COLO668 (cell line): ENCODE measurements around the gene EIF4G2.
"Not testable (repeated sequence)": the region's sequence is repeated elsewhere in the genome, so short reads cannot be mapped to it uniquely, and the experiment has no call there.

Source experiments
- DNase-seq: peaks from one replicate; lab custom pipeline; 2025; ENCODE audit not compliant: unreplicated experiment; lab: John Stamatoyannopoulos, UW

EIF4G2 gene

GRCh38 chr11:10808553-10809372, at the start of gene EIF4G2:
Gene EIF4G2 (minus strand): TSS chr11:10808926.
- DNase-seq, result peak; percentile 98

- peak; percentile 99 for DNase-seq
Measured at GRCh38 chr11:10857709-10858438, 49.1 kb upstream of the EIF4G2 start, which contains the start of gene ZBED5. Gene ZBED5 (minus strand): TSS chr11:10858053. CDS start chr11:10854945, 3,108 bp downstream.

- no peak for DNase-seq
Measured at GRCh38 chr11:10857459-10857708, 48.7 kb upstream of the EIF4G2 start.

GRCh38 chr11:10856689-10857458, 48.1 kb upstream of the EIF4G2 start:
- DNase-seq, result peak; percentile 49

- no peak for DNase-seq
Measured at GRCh38 chr11:10855295-10855694, 46.6 kb upstream of the EIF4G2 start.

- no peak for DNase-seq
Measured at GRCh38 chr11:10847960-10848860, 39.5 kb upstream of the EIF4G2 start.

GRCh38 chr11:10846660-10847059, 37.9 kb upstream of the EIF4G2 start:
- DNase-seq, result no peak

- no peak for DNase-seq
Measured at GRCh38 chr11:10845589-10845988, 36.9 kb upstream of the EIF4G2 start.

- no peak for DNase-seq
Measured at GRCh38 chr11:10844796-10845195, 36.1 kb upstream of the EIF4G2 start.

- no peak for DNase-seq
Measured at GRCh38 chr11:10844356-10844755, 35.6 kb upstream of the EIF4G2 start.

GRCh38 chr11:10838881-10839280, 30.2 kb upstream of the EIF4G2 start:
- no peak for DNase-seq

- DNase-seq, result no peak
Measured at GRCh38 chr11:10838083-10838482, 29.4 kb upstream of the EIF4G2 start.

GRCh38 chr11:10836884-10837283, 28.2 kb upstream of the EIF4G2 start:
- DNase-seq, result not testable (repeated sequence)

GRCh38 chr11:10829139-10829538, 20.4 kb upstream of the EIF4G2 start:
- no peak for DNase-seq

- no peak for DNase-seq
Measured at GRCh38 chr11:10828402-10828801, 19.7 kb upstream of the EIF4G2 start.

GRCh38 chr11:10824888-10825287, 16.2 kb upstream of the EIF4G2 start:
- DNase-seq, result no peak

GRCh38 chr11:10823152-10823579, 14.4 kb upstream of the EIF4G2 start:
- DNase-seq, result no peak

GRCh38 chr11:10822491-10822890, 13.8 kb upstream of the EIF4G2 start:
- DNase-seq, result not testable (repeated sequence)

GRCh38 chr11:10818594-10818993, 9.9 kb upstream of the EIF4G2 start:
- no peak for DNase-seq

GRCh38 chr11:10813945-10814344, 5.2 kb upstream of the EIF4G2 start:
- DNase-seq, result no peak
